ENCODE data around the gene PDZRN4. TPM values are rescaled to one million over a fixed set of nuclear protein-coding genes. Genes with fewer than 3 reads are reported as not detected.

PDZRN4 gene
- total and polyA plus RNA-seq, 2 experiments from 2014 or later, result 0.90 TPM; not detected in 1

DNA sequence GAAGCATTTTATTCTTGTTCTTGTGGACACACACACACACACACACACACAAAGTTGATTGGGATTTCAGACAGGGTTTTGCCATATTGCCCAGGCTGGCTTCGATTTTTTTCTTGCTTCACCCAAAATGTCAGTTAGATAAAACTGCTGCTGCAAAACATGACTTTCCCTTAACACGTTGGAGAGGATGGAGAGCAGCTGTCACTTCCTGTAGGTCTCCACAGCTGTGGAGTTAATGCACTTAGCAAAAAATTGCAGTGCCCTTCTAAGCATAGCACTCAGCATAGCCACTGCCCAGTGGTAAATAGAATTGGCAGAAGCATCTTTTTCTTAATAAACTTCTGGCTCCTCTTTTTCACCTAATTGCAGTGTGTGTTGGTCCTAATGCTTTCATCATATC, 54.5 kb downstream of the PDZRN4 start:
- DNase-seq (ENCODE audit: low spot score) (no peak), ATAC-seq (no peak)
- Histone ChIP-seq H3K79me2 (replicated peaks; ENCODE audit: insufficient read depth) (no peaks in the 10 kb centered on the region), H3K36me3 (ENCODE audit: insufficient read depth) (no peaks in the 10 kb centered on the region), H4K20me1 (replicated peaks; ENCODE audit: insufficient read depth) (no peaks in the 10 kb centered on the region), H3K27me3 (ENCODE audit: insufficient read depth) (no peaks in the 10 kb centered on the region), H3K27ac (ENCODE audit: low read depth) (no peak overlapping the region), H3K4me1 (ENCODE audit: insufficient read depth) (no peaks in the 10 kb centered on the region), H3K4me2 (no peak overlapping the region), H3K4me3 (no peak overlapping the region), H2AFZ (no peak overlapping the region; the same call in 1 of the 2 replicates), H3F3A (replicated peaks; ENCODE audit: low read depth) (no peaks in the 10 kb centered on the region), H3K9me2 (ENCODE audit: insufficient read depth) (no peaks in the 10 kb centered on the region)
- H3K9me3 Mint-ChIP-seq, result no peaks in the 10 kb centered on the region
- no peak for TF ChIP-seq EZH2 (IDR thresholded peaks at IDR 0.05; ENCODE audit: low read depth, unreplicated experiment)
- no peak for TF ChIP-seq JUNB (IDR thresholded peaks at IDR 0.05; ENCODE audit: unreplicated experiment)
- TF ChIP-seq NANOG (IDR thresholded peaks at IDR 0.05; ENCODE audit: borderline replicate concordance), result no peak
- no peak for TF ChIP-seq ZNF114 (CRISPR knock-in tag; IDR thresholded peaks at IDR 0.05)
- TF ChIP-seq, protein P1, sequence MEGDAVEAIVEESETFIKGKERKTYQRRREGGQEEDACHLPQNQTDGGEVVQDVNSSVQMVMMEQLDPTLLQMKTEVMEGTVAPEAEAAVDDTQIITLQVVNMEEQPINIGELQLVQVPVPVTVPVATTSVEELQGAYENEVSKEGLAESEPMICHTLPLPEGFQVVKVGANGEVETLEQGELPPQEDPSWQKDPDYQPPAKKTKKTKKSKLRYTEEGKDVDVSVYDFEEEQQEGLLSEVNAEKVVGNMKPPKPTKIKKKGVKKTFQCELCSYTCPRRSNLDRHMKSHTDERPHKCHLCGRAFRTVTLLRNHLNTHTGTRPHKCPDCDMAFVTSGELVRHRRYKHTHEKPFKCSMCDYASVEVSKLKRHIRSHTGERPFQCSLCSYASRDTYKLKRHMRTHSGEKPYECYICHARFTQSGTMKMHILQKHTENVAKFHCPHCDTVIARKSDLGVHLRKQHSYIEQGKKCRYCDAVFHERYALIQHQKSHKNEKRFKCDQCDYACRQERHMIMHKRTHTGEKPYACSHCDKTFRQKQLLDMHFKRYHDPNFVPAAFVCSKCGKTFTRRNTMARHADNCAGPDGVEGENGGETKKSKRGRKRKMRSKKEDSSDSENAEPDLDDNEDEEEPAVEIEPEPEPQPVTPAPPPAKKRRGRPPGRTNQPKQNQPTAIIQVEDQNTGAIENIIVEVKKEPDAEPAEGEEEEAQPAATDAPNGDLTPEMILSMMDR (conservative IDR thresholded peaks at IDR 0.05; ENCODE audit: low read depth in 2 of 2), result no peak
- no peak for TF ChIP-seq POLR2AphosphoS5 (IDR thresholded peaks at IDR 0.05; ENCODE audit: low read depth)
- no peak for TF ChIP-seq EZH2phosphoT487 (IDR thresholded peaks at IDR 0.05; ENCODE audit: unreplicated experiment)
- no peak for TF ChIP-seq ZNF462 (CRISPR knock-in tag; IDR thresholded peaks at IDR 0.05)
- TF ChIP-seq ZNF331 (CRISPR knock-in tag; IDR thresholded peaks at IDR 0.05; ENCODE audit: low read depth), result no peak
- no peak for TF ChIP-seq CREB1 (CRISPR knock-in tag; IDR thresholded peaks at IDR 0.05; ENCODE audit: low read depth)
- TF ChIP-seq STAT1 (IDR thresholded peaks at IDR 0.05; ENCODE audit: unreplicated experiment), result no peak
- no peak for TF ChIP-seq ETS1 (IDR thresholded peaks at IDR 0.05)
- no peak for TF ChIP-seq REST (IDR thresholded peaks at IDR 0.05; ENCODE audit: unreplicated experiment)
- H3K27ac Mint-ChIP-seq, result no peak overlapping the region
- H3K4me1 Mint-ChIP-seq, result no peaks in the 10 kb centered on the region
- no peaks in the 10 kb centered on the region for H3K36me3 Mint-ChIP-seq (ENCODE audit: low read depth)
- peaks cover under 1% of the 10 kb centered on the region for H3K27me3 Mint-ChIP-seq (ENCODE audit: insufficient read depth, low read depth, poor library complexity)
- no peak overlapping the region for H3K4me3 Mint-ChIP-seq
